Gastroesophageal sphincter (tissue), 4 donors: ENCODE data around the gene TULP4. TPM values are rescaled to one million over a fixed set of nuclear protein-coding genes. Genes with fewer than 3 reads are reported as not detected.

ENCODE experiments used
- ATAC-seq: fragments of 150-250 bp; one replicate; pipeline ENCODE4 v1.9.1; 2016; ENCODE audit warnings: mild to moderate bottlenecking, moderate library complexity
- H3K27ac ChIP-seq, 4 donors: fragments of 200-600 bp; sonication (generic) in 3 of 4; 1 replicate in 3 of 4; 2 replicates in 1 of 4; pipeline ENCODE4 v1.5.1; 2016 to 2019
- H3K27me3 ChIP-seq: fragments of 200-600 bp; sonication (generic); one replicate; pipeline ENCODE4 v1.5.1; 2019
- H3K36me3 ChIP-seq, 2 donors: fragments of 200-600 bp; sonication (generic); one replicate each; pipeline ENCODE4 v1.5.1; 2019; ENCODE audit warnings: control low read depth in 1 of 2
- H3K4me1 ChIP-seq, 3 donors: fragments of 200-600 bp; sonication (generic); 1 replicate in 2 of 3; 2 replicates in 1 of 3; pipeline ENCODE4 v1.5.1; 2016 to 2019; ENCODE audit warnings: control low read depth in 2 of 3
- H3K4me3 ChIP-seq, 2 donors: fragments of 200-600 bp; sonication (generic); one replicate each; pipeline ENCODE4 v1.5.1; 2019; ENCODE audit warnings: mild to moderate bottlenecking in 1 of 2, moderate library complexity in 1 of 2
- H3K9me3 ChIP-seq, 3 donors: fragments of 200-600 bp; sonication (generic); one replicate each; pipeline ENCODE4 v1.5.1; 2017 to 2019; ENCODE audit warnings: control low read depth in 2 of 3
- CTCF ChIP-seq, 4 experiments: fragments of 200-600 bp in 2 of 4; fragments of 450-650 bp in 2 of 4; sonication (generic) in 1 of 4; IDR thresholded peaks; one replicate each; pipeline ENCODE4 v1.5.1; 2017 to 2019; ENCODE audit warnings: antibody characterized with exemption in 4 of 4, mild to moderate bottlenecking in 2 of 4, moderate library complexity in 2 of 4
- EP300 ChIP-seq: sonication (generic); formaldehyde crosslinking; IDR thresholded peaks from one replicate; pipeline ENCODE4 v1.6.1; 2017; ENCODE audit warnings: antibody characterized with exemption, mild to moderate bottlenecking
- POLR2A ChIP-seq, 2 donors: fragments of 450-650 bp; IDR thresholded peaks; one replicate each; pipeline ENCODE4 v1.6.1; 2017; ENCODE audit warnings: antibody characterized with exemption in 2 of 2, mild to moderate bottlenecking in 2 of 2, moderate library complexity in 1 of 2
- POLR2AphosphoS5 ChIP-seq: sonication (generic); formaldehyde crosslinking; IDR thresholded peaks from one replicate; pipeline ENCODE4 v1.6.1; 2017; ENCODE audit warnings: antibody characterized with exemption
- WGBS, 2 donors: methylation state at CpG; one replicate each; pipeline ENCODE4 v1.1.5; 2018; ENCODE audit warnings: low coverage in 1 of 2; 5-methylcytosine and 5-hydroxymethylcytosine counted together
- total RNA-seq, 4 donors: library from RNA; depleted of rRNA; stranded (reverse); fragments of >200 nt; gene quantifications; one replicate each; pipeline ENCODE4 v1.1.0, GENCODE V29; 2016

The TULP4 gene
- total RNA-seq, 4 donors from 2014 or later = 159 to 244 (median 201) TPM

GRCh38 chr6:158437571-158437970, 125.3 kb downstream of the TULP4 start:
- H3K27ac ChIP-seq = no peak overlapping the region
- H3K4me3 ChIP-seq = no peak overlapping the region
- H3K36me3 ChIP-seq = peaks cover 0 to 11% of the 10 kb centered on the region in 2 donors
- no peaks in the 10 kb centered on the region for H3K9me3 ChIP-seq
- no peak for ATAC-seq
- TF ChIP-seq POLR2AphosphoS5 = no peak
- TF ChIP-seq POLR2A (IDR thresholded peaks at IDR 0.05) = no peak
- TF ChIP-seq EP300 = no peak
- no peak for TF ChIP-seq CTCF (IDR thresholded peaks at IDR 0.05)
- no peaks in the 10 kb centered on the region for H3K27me3 ChIP-seq
- peaks cover 0 to 15% (median 5%) of the 10 kb centered on the region in 3 donors for H3K4me1 ChIP-seq
- 77 to 86% methylated on average over 2 to 3 of the region's 3 CpGs for WGBS, 2 donors

- WGBS, 2 donors = 92 to 100% methylated on average over 3 to 7 of the region's 7 CpGs
Observed at GRCh38 chr6:158438226-158438625, 126.0 kb downstream of the TULP4 start.

GRCh38 chr6:158439255-158439654, 127.0 kb downstream of the TULP4 start:
- TF ChIP-seq POLR2AphosphoS5 (no peak), EP300 (no peak), CTCF (IDR thresholded peaks at IDR 0.05) (no peak), POLR2A (IDR thresholded peaks at IDR 0.05) (no peak)
- H3K9me3 ChIP-seq = no peaks in the 10 kb centered on the region

More at GRCh38 chr6:158438226-158438625, 126.0 kb downstream of the TULP4 start:
- no peak for ATAC-seq
- Histone ChIP-seq H3K27ac (no peak overlapping the region), H3K4me1 (peaks cover 0 to 15% (median 5%) of the 10 kb centered on the region in 3 donors), H3K9me3 (no peaks in the 10 kb centered on the region), H3K4me3 (no peak overlapping the region), H3K36me3 (peaks cover 0 to 11% of the 10 kb centered on the region in 2 donors), H3K27me3 (no peaks in the 10 kb centered on the region)
- TF ChIP-seq CTCF (IDR thresholded peaks at IDR 0.05) (no peak), EP300 (no peak), POLR2AphosphoS5 (no peak), POLR2A (IDR thresholded peaks at IDR 0.05) (no peak)

GRCh38 chr6:158441716-158442215, 129.5 kb downstream of the TULP4 start:
- TF ChIP-seq CTCF (IDR thresholded peaks at IDR 0.05) (no peak), POLR2AphosphoS5 (no peak), POLR2A (IDR thresholded peaks at IDR 0.05) (no peak), EP300 (no peak)
- Histone ChIP-seq H3K27me3 (no peaks in the 10 kb centered on the region), H3K27ac (peak overlapping the region in 3 of 4 donors; percentile 34 to 49 (median 37)), H3K4me1 (peaks cover 0 to 15% (median 5%) of the 10 kb centered on the region in 3 donors), H3K9me3 (no peaks in the 10 kb centered on the region), H3K4me3 (no peak overlapping the region), H3K36me3 (no peaks in the 10 kb centered on the region)
- peak; percentile 50 for ATAC-seq
- 10 to 31% methylated on average over 7 of the region's 7 CpGs for WGBS, 2 donors

More at GRCh38 chr6:158439255-158439654, 127.0 kb downstream of the TULP4 start:
- ATAC-seq = no peak
- Histone ChIP-seq H3K4me3 (no peak overlapping the region), H3K4me1 (peaks cover 0 to 15% (median 5%) of the 10 kb centered on the region in 3 donors), H3K27ac (no peak overlapping the region), H3K27me3 (no peaks in the 10 kb centered on the region), H3K36me3 (peaks cover 0 to 11% of the 10 kb centered on the region in 2 donors)

GRCh38 chr6:158442306-158442705, 130.0 kb downstream of the TULP4 start:
- no peak for ATAC-seq

More at GRCh38 chr6:158442306-158442705, 130.0 kb downstream of the TULP4 start:
- H3K27ac ChIP-seq = peak overlapping the region in 1 of 4 donors; percentile 49
- TF ChIP-seq CTCF (IDR thresholded peaks at IDR 0.05) (no peak), EP300 (no peak), POLR2A (IDR thresholded peaks at IDR 0.05) (no peak), POLR2AphosphoS5 (no peak)
- no peaks in the 10 kb centered on the region for H3K36me3 ChIP-seq
- 86 to 91% methylated on average over 4 of the region's 4 CpGs for WGBS, 2 donors
- H3K4me1 ChIP-seq = peaks cover 0 to 15% (median 5%) of the 10 kb centered on the region in 3 donors
- H3K9me3 ChIP-seq = no peaks in the 10 kb centered on the region
- H3K4me3 ChIP-seq = no peak overlapping the region
- no peaks in the 10 kb centered on the region for H3K27me3 ChIP-seq
